ENCODE data around the gene OGG1. TPM values are rescaled to one million over a fixed set of nuclear protein-coding genes. Genes with fewer than 3 reads are reported as not detected.
A peak's percentile ranks its signal among the peaks of the same experiment; 100 is the strongest.

Gene OGG1
- total RNA-seq, 1 experiment from 2014 or later, result 15.3 TPM

DNA sequence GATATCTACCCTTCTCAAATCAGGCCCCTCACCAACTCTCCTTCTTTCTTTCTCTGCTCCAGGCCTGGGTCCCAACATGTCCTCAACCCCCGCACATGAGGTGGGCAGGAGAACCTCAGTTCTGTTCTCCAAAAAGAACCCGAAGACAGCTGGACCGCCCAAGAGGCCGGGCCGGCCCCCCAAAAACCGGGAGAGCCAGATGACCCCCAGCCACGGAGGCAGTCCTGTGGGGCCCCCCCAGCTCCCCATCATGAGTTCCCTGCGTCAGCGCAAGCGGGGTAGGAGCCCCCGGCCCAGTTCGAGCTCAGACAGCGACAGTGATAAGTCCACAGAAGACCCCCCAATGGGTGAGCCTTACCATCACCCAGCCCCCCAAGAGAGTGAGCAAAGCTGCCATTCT is 5.6 kb upstream of the OGG1 start:
- Mint-ChIP-seq H3K9me3 (ENCODE audit: unreplicated experiment) (no peaks in the 10 kb centered on the region), H3K27ac (ENCODE audit: low read depth, unreplicated experiment) (no peak overlapping the region), H3K27me3 (ENCODE audit: insufficient read depth, unreplicated experiment) (no peaks in the 10 kb centered on the region), H3K4me3 (ENCODE audit: unreplicated experiment) (no peak overlapping the region), H3K4me1 (ENCODE audit: insufficient read depth, unreplicated experiment) (peaks cover 3% of the 10 kb centered on the region), H3K36me3 (ENCODE audit: insufficient read depth, unreplicated experiment) (peaks cover 69% of the 10 kb centered on the region)
- intact Hi-C loops (cut with micrococcal nuclease), result no loop called here
- POLR2A ChIA-PET, result no interaction called here
- no TSS peak for BruUV-seq (replicated peaks)
- no peak for DNase-seq (ENCODE audit: unreplicated experiment)
- TF ChIP-seq CTCF (IDR thresholded peaks at IDR 0.05; ENCODE audit: unreplicated experiment), result no peak
- CTCF ChIA-PET, result interaction anchor here (1.2 to 1.6 kb wide), 2 partner anchors 11 to 170 kb away, joined by 3 to 6 read pairs; no protein-coding TSS in a partner anchor

GRCh38 chr3:9745521-9745920 is 4.2 kb upstream of the OGG1 start:
- H3K9me3 Mint-ChIP-seq (ENCODE audit: unreplicated experiment), result no peaks in the 10 kb centered on the region
- peaks cover 7% of the 10 kb centered on the region for H3K4me1 Mint-ChIP-seq (ENCODE audit: insufficient read depth, unreplicated experiment)
- peaks cover 58% of the 10 kb centered on the region for H3K36me3 Mint-ChIP-seq (ENCODE audit: insufficient read depth, unreplicated experiment)
- no peak for DNase-seq (ENCODE audit: unreplicated experiment)
- CTCF ChIA-PET, result interaction anchor here (0.7 to 1.6 kb wide), 3 partner anchors 7 to 30 kb away, joined by 3 to 6 read pairs (median 3); no protein-coding TSS in a partner anchor
- no peaks in the 10 kb centered on the region for H3K27me3 Mint-ChIP-seq (ENCODE audit: insufficient read depth, unreplicated experiment)
- no peak overlapping the region for H3K27ac Mint-ChIP-seq (ENCODE audit: low read depth, unreplicated experiment)
- POLR2A ChIA-PET, result interaction anchor here (0.6 kb wide), 1 partner anchor 47 kb away, joined by 3 read pairs; the partner anchor contains the start of gene ARPC4
- no TSS peak for BruUV-seq (replicated peaks)
- no peak overlapping the region for H3K4me3 Mint-ChIP-seq (ENCODE audit: unreplicated experiment)
- TF ChIP-seq CTCF (IDR thresholded peaks at IDR 0.05; ENCODE audit: unreplicated experiment), result no peak
- intact Hi-C loops (cut with micrococcal nuclease), result no loop called here

DNA sequence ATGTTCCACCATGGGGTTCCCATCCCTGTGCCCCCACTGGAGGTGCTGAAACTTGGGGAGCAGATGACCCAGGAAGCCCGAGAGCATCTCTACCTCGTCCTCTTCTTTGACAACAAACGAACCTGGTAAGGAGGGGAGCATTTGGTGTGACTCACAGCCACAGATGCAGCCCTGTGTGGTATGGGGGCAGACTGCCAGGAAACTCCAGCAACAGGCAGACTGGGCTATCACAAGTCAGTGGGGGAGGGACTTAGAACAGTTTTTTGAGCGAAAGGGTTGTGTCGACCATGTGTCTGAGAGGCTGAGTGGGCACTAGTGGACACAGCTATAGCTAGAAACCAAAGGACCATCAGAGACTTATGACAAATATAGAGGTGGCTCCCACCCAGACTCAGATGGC is 3.4 kb upstream of the OGG1 start:
- Mint-ChIP-seq H3K27me3 (ENCODE audit: insufficient read depth, unreplicated experiment) (no peaks in the 10 kb centered on the region), H3K4me1 (ENCODE audit: insufficient read depth, unreplicated experiment) (peaks cover 11% of the 10 kb centered on the region), H3K27ac (ENCODE audit: low read depth, unreplicated experiment) (no peak overlapping the region), H3K4me3 (ENCODE audit: unreplicated experiment) (no peak overlapping the region), H3K9me3 (ENCODE audit: unreplicated experiment) (no peaks in the 10 kb centered on the region), H3K36me3 (ENCODE audit: insufficient read depth, unreplicated experiment) (peaks cover 50% of the 10 kb centered on the region)
- ChIA-PET POLR2A (interaction anchor here (0.6 kb wide), 1 partner anchor 46 kb away, joined by 3 read pairs; the partner anchor contains the start of gene ARPC4), CTCF (interaction anchor here (0.7 kb wide), 1 partner anchor 8 kb away, joined by 3 read pairs; no protein-coding TSS in a partner anchor)
- no peak for TF ChIP-seq CTCF (IDR thresholded peaks at IDR 0.05; ENCODE audit: unreplicated experiment)
- no TSS peak for BruUV-seq (replicated peaks)
- intact Hi-C loops (cut with micrococcal nuclease), result no loop called here
- DNase-seq (ENCODE audit: unreplicated experiment), result peak; percentile 35

GRCh38 chr3:9747267-9747666 is 2.5 kb upstream of the OGG1 start:
- H3K36me3 Mint-ChIP-seq (ENCODE audit: insufficient read depth, unreplicated experiment), result peaks cover 43% of the 10 kb centered on the region
- no TSS peak for BruUV-seq (replicated peaks)
- ChIA-PET POLR2A (no interaction called here), CTCF (interaction anchor here (1.1 kb wide), 1 partner anchor 9 kb away, joined by 4 read pairs; no protein-coding TSS in a partner anchor)
- no peak for DNase-seq (ENCODE audit: unreplicated experiment)
- TF ChIP-seq CTCF (IDR thresholded peaks at IDR 0.05; ENCODE audit: unreplicated experiment), result no peak
- no peak overlapping the region for H3K4me3 Mint-ChIP-seq (ENCODE audit: unreplicated experiment)
- no peak overlapping the region for H3K27ac Mint-ChIP-seq (ENCODE audit: low read depth, unreplicated experiment)
- no peaks in the 10 kb centered on the region for H3K9me3 Mint-ChIP-seq (ENCODE audit: unreplicated experiment)
- H3K4me1 Mint-ChIP-seq (ENCODE audit: insufficient read depth, unreplicated experiment), result peaks cover 17% of the 10 kb centered on the region
- no peaks in the 10 kb centered on the region for H3K27me3 Mint-ChIP-seq (ENCODE audit: insufficient read depth, unreplicated experiment)
- intact Hi-C loops (cut with micrococcal nuclease), result no loop called here
